Trophoblast cell (in vitro differentiated cells and primary cell): Measurements from ENCODE around the gene PSMA1.

ENCODE experiments used
- DNase-seq, 2 donors: peaks; one replicate each; pipeline ENCODE4 v3.0.0-alpha.2; 2016
- H2AFZ ChIP-seq: 2 replicates; pipeline ENCODE4 v1.6.1; 2013; ENCODE audit warnings: low read length, moderate library complexity, mild to moderate bottlenecking; ENCODE audit not compliant: insufficient read depth, poor library complexity
- H2AK5ac ChIP-seq: 2 replicates; pipeline ENCODE4 v1.6.1; 2013; ENCODE audit warnings: mild to moderate bottlenecking, low read length
- H2BK120ac ChIP-seq: 2 replicates; pipeline ENCODE4 v1.6.1; 2013; ENCODE audit warnings: low read length, mild to moderate bottlenecking, moderate library complexity; ENCODE audit not compliant: insufficient read depth, poor library complexity
- H2BK12ac ChIP-seq: 2 replicates; pipeline ENCODE4 v1.6.1; 2013; ENCODE audit warnings: mild to moderate bottlenecking, low read length, moderate library complexity
- H2BK5ac ChIP-seq: 2 replicates; pipeline ENCODE4 v1.6.1; 2013; ENCODE audit warnings: low read length, low read depth, moderate library complexity, mild to moderate bottlenecking; ENCODE audit not compliant: poor library complexity
- H3K14ac ChIP-seq: 2 replicates; pipeline ENCODE4 v1.6.1; 2013; ENCODE audit warnings: mild to moderate bottlenecking, low read length
- H3K18ac ChIP-seq: 2 replicates; pipeline ENCODE4 v1.6.1; 2013; ENCODE audit warnings: mild to moderate bottlenecking, low read length
- H3K23ac ChIP-seq: 2 replicates; pipeline ENCODE4 v1.6.1; 2013; ENCODE audit warnings: low read length
- H3K27ac ChIP-seq: 2 replicates; pipeline ENCODE4 v1.5.1; 2013; ENCODE audit warnings: low read depth, mild to moderate bottlenecking, inconsistent platforms, low read length, moderate library complexity
- H3K27me3 ChIP-seq: 2 replicates; pipeline ENCODE4 v1.6.1; 2013; ENCODE audit warnings: inconsistent platforms, mild to moderate bottlenecking, low read length, moderate library complexity; ENCODE audit not compliant: insufficient read depth
- H3K36me3 ChIP-seq, 2 experiments: 1 replicate in 1 of 2; 2 replicates in 1 of 2; pipeline ENCODE4 v1.6.1; 2013; ENCODE audit warnings: low read length in 2 of 2, mild to moderate bottlenecking in 2 of 2, moderate library complexity in 1 of 2; ENCODE audit not compliant: insufficient read depth in 2 of 2, control insufficient read depth in 1 of 2
- H3K4ac ChIP-seq: 2 replicates; pipeline ENCODE4 v1.6.1; 2013; ENCODE audit warnings: low read depth, mild to moderate bottlenecking, low read length, moderate library complexity
- H3K4me1 ChIP-seq, 2 experiments: 1 replicate in 1 of 2; 2 replicates in 1 of 2; pipeline ENCODE4 v1.6.1; 2013; ENCODE audit warnings: low read length in 2 of 2, mild to moderate bottlenecking in 2 of 2, moderate library complexity in 1 of 2; ENCODE audit not compliant: insufficient read depth in 2 of 2, control insufficient read depth in 1 of 2
- H3K4me2 ChIP-seq: 2 replicates; pipeline ENCODE4 v1.6.1; 2013; ENCODE audit warnings: inconsistent platforms, mild to moderate bottlenecking, low read length, moderate library complexity
- H3K4me3 ChIP-seq: 2 replicates; pipeline ENCODE4 v1.5.1; 2013; ENCODE audit warnings: mild to moderate bottlenecking, low read depth, low read length, inconsistent platforms
- H3K79me1 ChIP-seq: one replicate; pipeline ENCODE4 v1.6.1; 2013; ENCODE audit warnings: low read length
- H3K79me2 ChIP-seq: 2 replicates; pipeline ENCODE4 v1.6.1; 2013; ENCODE audit warnings: low read length, mild to moderate bottlenecking; ENCODE audit not compliant: control insufficient read depth, insufficient read depth, poor library complexity
- H3K9ac ChIP-seq: 2 replicates; pipeline ENCODE4 v1.6.1; 2013; ENCODE audit warnings: mild to moderate bottlenecking, low read length
- H3K9me3 ChIP-seq: 2 replicates; pipeline ENCODE4 v1.6.1; 2013; ENCODE audit warnings: low read depth, mild to moderate bottlenecking, control low read depth, inconsistent platforms, low read length; ENCODE audit not compliant: insufficient read depth
- H4K12ac ChIP-seq: 2 replicates; pipeline ENCODE4 v1.6.1; 2013; ENCODE audit warnings: low read depth, mild to moderate bottlenecking, low read length, moderate library complexity
- H4K8ac ChIP-seq: 2 replicates; pipeline ENCODE4 v1.6.1; 2013; ENCODE audit warnings: low read depth, mild to moderate bottlenecking, low read length, moderate library complexity
- H4K91ac ChIP-seq: one replicate; pipeline ENCODE4 v1.6.1; 2013; ENCODE audit warnings: low read depth, mild to moderate bottlenecking, low read length, moderate library complexity
- WGBS: extraction: QIAGEN DNeasy Blood & Tissue Kit; methylation state at CpG from one replicate; pipeline ENCODE4 v1.1.7; 2013; ENCODE audit warnings: missing lambda C conversion rate; ENCODE audit not compliant: insufficient read length, insufficient coverage; ENCODE audit errors: extremely low coverage; 5-methylcytosine and 5-hydroxymethylcytosine counted together

The PSMA1 gene

DNA sequence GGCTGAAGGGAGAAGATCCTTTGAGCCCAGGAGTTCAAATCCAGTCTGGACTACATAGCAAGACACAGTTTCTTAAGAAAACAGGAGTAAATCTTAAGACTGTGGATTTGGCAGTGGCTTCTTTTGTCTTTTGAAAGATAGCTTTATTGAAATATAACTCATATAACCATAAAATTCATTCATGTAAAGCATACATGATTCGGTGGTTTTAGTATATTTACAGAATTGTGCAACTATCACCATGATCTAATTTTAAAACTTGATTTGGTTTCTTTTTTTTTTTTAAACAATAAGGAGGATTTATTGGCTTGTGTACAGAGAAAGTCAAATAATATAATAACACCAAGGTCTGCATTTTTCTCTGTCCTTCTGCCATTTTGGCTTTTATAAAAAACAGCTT lies 23.1 kb upstream of the PSMA1 start:
- Histone ChIP-seq H2AFZ (no peak overlapping the region), H3K36me3 (no peaks in the 10 kb centered on the region), H3K4me1 (no peaks in the 10 kb centered on the region), H4K8ac (no peak overlapping the region), H3K9me3 (no peaks in the 10 kb centered on the region), H2BK12ac (no peak overlapping the region), H3K4ac (no peak overlapping the region), H3K4me3 (no peak overlapping the region), H3K27ac (no peak overlapping the region), H4K12ac (no peak overlapping the region), H3K79me2 (no peaks in the 10 kb centered on the region), H3K27me3 (no peaks in the 10 kb centered on the region), H2BK5ac (no peak overlapping the region), H3K18ac (no peak overlapping the region), H2AK5ac (no peak overlapping the region), H3K79me1 (no peaks in the 10 kb centered on the region), H3K23ac (no peak overlapping the region), H2BK120ac (no peak overlapping the region), H3K14ac (no peak overlapping the region), H3K4me2 (no peak overlapping the region), H3K9ac (no peak overlapping the region), H4K91ac (no peak overlapping the region)
- no peak for DNase-seq
- no CpG with 5 or more reads among the region's 1 CpG for WGBS

DNA sequence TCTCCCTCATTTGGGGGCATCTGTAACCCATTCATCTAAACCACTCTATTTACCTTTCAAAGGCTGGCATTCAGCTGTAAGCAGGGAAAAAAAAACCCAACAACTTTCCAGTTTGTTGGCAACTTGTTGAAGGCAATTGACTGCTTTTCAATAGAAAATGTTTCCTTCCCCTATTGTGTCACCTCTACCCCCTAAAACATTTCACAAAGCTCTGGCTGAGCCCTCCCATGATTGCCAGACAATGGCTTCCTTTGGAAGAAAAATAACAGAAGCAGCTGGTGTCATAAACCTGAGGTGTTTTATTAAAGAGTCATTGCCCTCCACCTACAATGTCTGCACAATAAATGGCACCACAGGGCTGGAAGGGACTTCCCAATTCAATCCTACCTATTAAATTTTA lies 22.1 kb upstream of the PSMA1 start:
- Histone ChIP-seq H3K14ac (no peak overlapping the region), H4K91ac (no peak overlapping the region), H4K8ac (no peak overlapping the region), H2BK5ac (no peak overlapping the region), H2AFZ (no peak overlapping the region), H3K27ac (no peak overlapping the region), H2BK12ac (no peak overlapping the region), H3K9ac (no peak overlapping the region), H3K4ac (no peak overlapping the region), H2AK5ac (no peak overlapping the region), H3K9me3 (no peaks in the 10 kb centered on the region), H3K4me3 (no peak overlapping the region), H3K4me1 (no peaks in the 10 kb centered on the region), H3K79me1 (no peaks in the 10 kb centered on the region), H3K79me2 (no peaks in the 10 kb centered on the region), H3K4me2 (no peak overlapping the region), H4K12ac (no peak overlapping the region), H2BK120ac (no peak overlapping the region), H3K27me3 (no peaks in the 10 kb centered on the region), H3K23ac (no peak overlapping the region), H3K18ac (no peak overlapping the region), H3K36me3 (no peaks in the 10 kb centered on the region)
- no peak for DNase-seq

DNA sequence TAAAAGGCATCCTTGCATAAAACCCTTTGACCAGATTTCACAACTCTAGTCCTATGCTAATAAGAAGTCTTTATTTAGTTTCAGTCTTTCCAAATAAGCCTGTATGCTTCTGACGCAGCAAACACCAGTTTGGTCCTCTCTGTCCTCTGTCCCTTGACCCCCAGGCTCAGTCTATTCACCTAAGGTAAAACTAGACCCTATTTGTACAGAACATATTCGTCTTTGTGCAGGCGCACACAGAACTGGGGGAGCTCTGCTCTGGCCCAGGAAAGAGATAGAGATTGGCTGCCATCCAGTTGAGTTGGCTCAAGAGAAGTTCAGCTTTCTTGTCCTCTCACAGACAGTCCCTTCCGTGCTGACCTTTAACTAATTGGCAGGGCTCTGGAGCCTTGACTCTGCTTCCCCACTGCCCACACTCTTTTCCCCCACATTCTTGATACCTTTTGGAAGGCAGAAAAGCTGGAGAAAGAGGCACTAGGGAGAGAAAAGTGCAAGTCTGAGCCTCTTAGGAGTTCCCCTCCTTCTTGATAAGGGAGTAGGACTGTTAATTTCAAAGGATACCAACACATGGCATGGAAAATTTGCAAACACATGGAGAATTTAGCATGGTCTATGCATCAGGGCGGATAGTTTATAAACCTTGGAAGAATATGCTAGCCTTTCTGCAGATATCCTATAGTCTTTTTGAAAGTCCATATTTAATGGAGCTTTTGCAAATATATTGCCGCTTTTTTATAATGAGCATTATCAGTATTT lies 21.2 kb upstream of the PSMA1 start:
- Histone ChIP-seq H3K9me3 (no peaks in the 10 kb centered on the region), H3K23ac (no peak overlapping the region), H3K79me2 (no peaks in the 10 kb centered on the region), H2BK12ac (no peak overlapping the region), H3K36me3 (no peaks in the 10 kb centered on the region), H2BK120ac (no peak overlapping the region), H3K9ac (no peak overlapping the region), H2AFZ (no peak overlapping the region), H2BK5ac (no peak overlapping the region), H3K4me3 (no peak overlapping the region), H3K27me3 (no peaks in the 10 kb centered on the region), H4K8ac (no peak overlapping the region), H3K4me2 (no peak overlapping the region), H3K4ac (no peak overlapping the region), H3K4me1 (no peaks in the 10 kb centered on the region), H4K91ac (no peak overlapping the region), H3K27ac (no peak overlapping the region), H3K14ac (no peak overlapping the region), H4K12ac (no peak overlapping the region), H3K79me1 (no peaks in the 10 kb centered on the region), H2AK5ac (no peak overlapping the region), H3K18ac (no peak overlapping the region)
- WGBS: no CpG with 5 or more reads among the region's 6 CpGs
- no peak for DNase-seq

DNA sequence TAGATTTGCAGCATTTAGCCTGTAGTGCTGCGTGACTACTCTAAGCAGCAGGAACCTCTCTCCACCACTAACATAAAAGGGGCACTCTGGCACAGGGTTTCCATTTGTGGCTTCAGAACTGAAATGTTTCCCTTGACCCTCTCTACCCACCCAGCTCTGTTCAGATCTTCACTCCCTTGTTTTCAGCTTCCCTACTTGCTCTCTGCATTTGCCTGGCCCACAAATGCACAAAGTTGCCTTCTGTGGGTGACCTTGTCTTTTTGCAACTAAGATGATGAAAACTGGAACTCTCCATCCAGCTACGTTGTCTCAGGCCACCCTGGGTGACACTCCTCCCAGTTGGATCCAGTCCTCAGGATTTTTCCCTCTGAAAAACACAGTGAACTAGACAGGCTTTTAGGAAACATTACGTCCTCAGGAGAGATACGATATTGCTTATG lies 19.8 kb upstream of the PSMA1 start:
- Histone ChIP-seq H4K91ac (no peak overlapping the region), H3K36me3 (no peaks in the 10 kb centered on the region), H3K18ac (no peak overlapping the region), H3K4me3 (no peak overlapping the region), H3K79me2 (no peaks in the 10 kb centered on the region), H3K9ac (no peak overlapping the region), H3K27ac (no peak overlapping the region), H3K9me3 (no peaks in the 10 kb centered on the region), H3K27me3 (no peaks in the 10 kb centered on the region), H2BK12ac (no peak overlapping the region), H4K8ac (no peak overlapping the region), H3K23ac (no peak overlapping the region), H3K14ac (no peak overlapping the region), H3K4me2 (no peak overlapping the region), H2AK5ac (no peak overlapping the region), H3K4ac (no peak overlapping the region), H2BK120ac (no peak overlapping the region), H2BK5ac (no peak overlapping the region), H2AFZ (no peak overlapping the region), H3K4me1 (no peaks in the 10 kb centered on the region), H4K12ac (no peak overlapping the region), H3K79me1 (no peaks in the 10 kb centered on the region)
- WGBS: no CpG with 5 or more reads among the region's 4 CpGs
- DNase-seq: no peak
